ENCODE data around the gene GDPD3. TPM values are rescaled to one million over a fixed set of nuclear protein-coding genes. Genes with fewer than 3 reads are reported as not detected.

The GDPD3 gene
- total RNA-seq, 1 donor from 2014 or later: 0.50 TPM

GRCh38 chr16:30149250-30149930 is 36.1 kb upstream of the GDPD3 start:
- no peak for TF ChIP-seq CTCF (IDR thresholded peaks at IDR 0.05; ENCODE audit: insufficient read depth, low read length, poor library complexity, severe bottlenecking)
- Histone ChIP-seq H3K36me3 (ENCODE audit: control insufficient read depth, insufficient read depth, low read length) (no peaks in the 10 kb centered on the region), H3K27me3 (ENCODE audit: control insufficient read depth, insufficient read depth, low read length) (no peaks in the 10 kb centered on the region), H3K4me3 (ENCODE audit: low read depth, low read length) (no peak overlapping the region)
- no peak for DNase-seq (ENCODE audit: low read depth)

- H3K27me3 ChIP-seq (ENCODE audit: control insufficient read depth, insufficient read depth, low read length): no peaks in the 10 kb centered on the region
- no peak for TF ChIP-seq CTCF (IDR thresholded peaks at IDR 0.05; ENCODE audit: insufficient read depth, low read length, poor library complexity, severe bottlenecking)
Measured at GRCh38 chr16:30147843-30148510, 34.6 kb upstream of the GDPD3 start.

GRCh38 chr16:30145657-30146056 is 32.3 kb upstream of the GDPD3 start:
- Histone ChIP-seq H3K36me3 (ENCODE audit: control insufficient read depth, insufficient read depth, low read length) (no peaks in the 10 kb centered on the region), H3K27me3 (ENCODE audit: control insufficient read depth, insufficient read depth, low read length) (no peaks in the 10 kb centered on the region), H3K4me3 (ENCODE audit: low read depth, low read length) (no peak overlapping the region)
- no peak for TF ChIP-seq CTCF (IDR thresholded peaks at IDR 0.05; ENCODE audit: insufficient read depth, low read length, poor library complexity, severe bottlenecking)
- DNase-seq (ENCODE audit: low read depth): no peak

More at GRCh38 chr16:30147843-30148510, 34.6 kb upstream of the GDPD3 start:
- no peak overlapping the region for H3K4me3 ChIP-seq (ENCODE audit: low read depth, low read length)
- H3K36me3 ChIP-seq (ENCODE audit: control insufficient read depth, insufficient read depth, low read length): no peaks in the 10 kb centered on the region
- DNase-seq (ENCODE audit: low read depth): no peak

- no peak for DNase-seq (ENCODE audit: low read depth)
- H3K36me3 ChIP-seq (ENCODE audit: control insufficient read depth, insufficient read depth, low read length): no peaks in the 10 kb centered on the region
- H3K4me3 ChIP-seq (ENCODE audit: low read depth, low read length): no peak overlapping the region
- no peaks in the 10 kb centered on the region for H3K27me3 ChIP-seq (ENCODE audit: control insufficient read depth, insufficient read depth, low read length)
- no peak for TF ChIP-seq CTCF (IDR thresholded peaks at IDR 0.05; ENCODE audit: insufficient read depth, low read length, poor library complexity, severe bottlenecking)
Measured at GRCh38 chr16:30144917-30145316, 31.6 kb upstream of the GDPD3 start.

GRCh38 chr16:30144017-30144416 is 30.7 kb upstream of the GDPD3 start:
- no peak overlapping the region for H3K4me3 ChIP-seq (ENCODE audit: low read depth, low read length)
- no peak for TF ChIP-seq CTCF (IDR thresholded peaks at IDR 0.05; ENCODE audit: insufficient read depth, low read length, poor library complexity, severe bottlenecking)
- H3K36me3 ChIP-seq (ENCODE audit: control insufficient read depth, insufficient read depth, low read length): no peaks in the 10 kb centered on the region
- no peaks in the 10 kb centered on the region for H3K27me3 ChIP-seq (ENCODE audit: control insufficient read depth, insufficient read depth, low read length)
- no peak for DNase-seq (ENCODE audit: low read depth)

Data from kidney epithelial cell (primary cell).